C4-2B (cell line): ENCODE data around the gene WFS1.

ENCODE experiments used
- ZFX ChIP-seq: fragments of 450-650 bp; IDR thresholded peaks from 2 replicates; pipeline ENCODE4 v1.6.1; 2017
- TF ChIP-seq, protein P1 (sequence below): fragments of 450-650 bp; conservative IDR thresholded peaks from 2 replicates; pipeline ENCODE4 v1.5.1; 2017; ENCODE audit warnings: mild to moderate bottlenecking

DNA sequence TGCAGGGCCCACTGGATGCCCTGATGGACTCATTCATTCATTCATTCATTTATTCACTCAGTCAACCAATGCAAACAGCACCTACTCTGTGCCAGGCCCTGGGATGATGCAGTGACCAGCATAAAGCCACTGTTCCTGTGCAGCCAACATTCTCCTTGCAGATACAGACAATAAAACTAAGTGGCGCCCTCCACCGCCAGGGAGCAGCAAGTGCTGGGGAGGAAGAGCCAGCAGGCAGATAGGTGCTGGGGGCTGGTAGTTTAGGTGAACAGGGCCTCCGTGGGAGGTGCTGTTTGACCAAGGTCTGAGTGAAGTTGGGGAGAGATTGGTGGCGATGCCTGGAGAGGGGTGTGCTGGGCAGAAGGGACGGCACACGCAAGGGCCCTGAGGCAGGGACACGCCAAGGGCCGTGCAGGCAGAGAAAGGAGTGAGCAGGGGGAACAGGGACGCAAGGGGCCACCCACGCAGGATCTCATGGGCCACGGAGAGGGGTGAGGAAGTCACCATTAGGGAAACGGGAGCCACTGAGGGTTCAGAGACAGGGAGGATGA is 65.5 kb downstream of the WFS1 start:
- TF ChIP-seq, protein P1, sequence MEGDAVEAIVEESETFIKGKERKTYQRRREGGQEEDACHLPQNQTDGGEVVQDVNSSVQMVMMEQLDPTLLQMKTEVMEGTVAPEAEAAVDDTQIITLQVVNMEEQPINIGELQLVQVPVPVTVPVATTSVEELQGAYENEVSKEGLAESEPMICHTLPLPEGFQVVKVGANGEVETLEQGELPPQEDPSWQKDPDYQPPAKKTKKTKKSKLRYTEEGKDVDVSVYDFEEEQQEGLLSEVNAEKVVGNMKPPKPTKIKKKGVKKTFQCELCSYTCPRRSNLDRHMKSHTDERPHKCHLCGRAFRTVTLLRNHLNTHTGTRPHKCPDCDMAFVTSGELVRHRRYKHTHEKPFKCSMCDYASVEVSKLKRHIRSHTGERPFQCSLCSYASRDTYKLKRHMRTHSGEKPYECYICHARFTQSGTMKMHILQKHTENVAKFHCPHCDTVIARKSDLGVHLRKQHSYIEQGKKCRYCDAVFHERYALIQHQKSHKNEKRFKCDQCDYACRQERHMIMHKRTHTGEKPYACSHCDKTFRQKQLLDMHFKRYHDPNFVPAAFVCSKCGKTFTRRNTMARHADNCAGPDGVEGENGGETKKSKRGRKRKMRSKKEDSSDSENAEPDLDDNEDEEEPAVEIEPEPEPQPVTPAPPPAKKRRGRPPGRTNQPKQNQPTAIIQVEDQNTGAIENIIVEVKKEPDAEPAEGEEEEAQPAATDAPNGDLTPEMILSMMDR, result no peak; the same call in 1 of the 2 replicates
- TF ChIP-seq ZFX, result no peak
